GM19099 (cell line): ENCODE measurements around the gene POLD4.

ENCODE experiments used
- POLR2A ChIP-seq: IDR thresholded peaks from 3 replicates; pipeline ENCODE4 v1.6.1; 2011; ENCODE audit warnings: low read depth; ENCODE audit not compliant: insufficient read length; ENCODE audit errors: extremely low read depth

POLD4 gene

GRCh38 chr11:67367761-67368227 is 14.4 kb upstream of the POLD4 start:
- no peak for TF ChIP-seq POLR2A

GRCh38 chr11:67366961-67367760 is 13.8 kb upstream of the POLD4 start:
- no peak for TF ChIP-seq POLR2A

- TF ChIP-seq POLR2A, result no peak
Measured at GRCh38 chr11:67366546-67366945, 13.2 kb upstream of the POLD4 start.

- TF ChIP-seq POLR2A, result no peak
Measured at GRCh38 chr11:67365736-67366444, 12.5 kb upstream of the POLD4 start.

- TF ChIP-seq POLR2A, result no peak
Measured at GRCh38 chr11:67364783-67365722, 11.7 kb upstream of the POLD4 start.

- no peak for TF ChIP-seq POLR2A
Measured at GRCh38 chr11:67364169-67364568, 10.8 kb upstream of the POLD4 start.

- TF ChIP-seq POLR2A, result no peak
Measured at GRCh38 chr11:67357831-67358670, 4.7 kb upstream of the POLD4 start.

- TF ChIP-seq POLR2A, result no peak
Measured at GRCh38 chr11:67356864-67357561, 3.7 kb upstream of the POLD4 start.

GRCh38 chr11:67356387-67356863 is 3.1 kb upstream of the POLD4 start:
- TF ChIP-seq POLR2A, result no peak

GRCh38 chr11:67355794-67356386 is 2.5 kb upstream of the POLD4 start:
- no peak for TF ChIP-seq POLR2A

- TF ChIP-seq POLR2A, result no peak
Measured at GRCh38 chr11:67355023-67355793, 1.9 kb upstream of the POLD4 start.
